ENCODE results near the gene CLIP2.
"Not testable (repeated sequence)": the region's sequence is repeated elsewhere in the genome, so short reads cannot be mapped to it uniquely, and the experiment has no call there.

The CLIP2 gene

DNA sequence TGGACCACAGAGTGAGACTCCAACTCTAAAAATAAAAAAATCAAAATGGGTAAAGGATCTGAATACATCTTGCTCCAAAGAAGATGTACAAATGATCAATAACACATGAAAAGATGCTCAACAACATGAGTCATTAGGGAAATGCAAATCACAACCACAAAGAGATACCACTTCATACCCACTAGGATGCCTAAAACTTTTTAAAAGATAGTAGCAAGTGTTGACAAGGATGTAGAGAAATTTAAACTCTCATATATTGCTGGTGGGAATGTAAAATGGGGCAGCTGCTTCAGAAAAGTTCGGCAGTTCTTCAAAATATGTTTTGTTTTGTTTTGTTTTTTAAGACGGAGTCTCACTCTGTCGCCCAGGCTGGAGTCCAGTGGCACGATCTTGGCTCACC, 118.8 kb downstream of the CLIP2 start:
- no peak for DNase-seq

GRCh38 chr7:74409571-74409970, 120.4 kb downstream of the CLIP2 start:
- no peak for DNase-seq

DNA sequence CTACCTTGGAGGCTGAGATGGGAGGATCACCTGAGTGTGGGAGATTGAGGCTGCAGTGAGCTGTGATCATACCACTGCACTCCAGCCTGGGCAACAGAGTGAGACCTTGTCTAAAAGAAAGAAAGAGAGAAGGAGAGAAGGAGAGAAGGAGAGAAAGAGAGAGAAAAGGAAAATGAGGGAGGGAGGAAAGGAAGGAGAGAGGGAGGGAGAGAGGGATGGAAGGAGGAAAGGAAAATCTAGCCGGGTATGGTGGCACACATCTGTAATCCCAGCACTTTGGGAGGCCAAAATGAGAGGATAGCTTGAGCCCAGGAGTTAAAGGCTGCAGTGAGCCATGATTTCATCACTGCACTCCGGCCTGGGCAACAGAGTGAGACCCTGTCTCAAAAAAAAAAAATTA, 121.6 kb downstream of the CLIP2 start:
- DNase-seq: no peak

GRCh38 chr7:74411571-74411970, 122.4 kb downstream of the CLIP2 start:
- not testable (repeated sequence) for DNase-seq

DNA sequence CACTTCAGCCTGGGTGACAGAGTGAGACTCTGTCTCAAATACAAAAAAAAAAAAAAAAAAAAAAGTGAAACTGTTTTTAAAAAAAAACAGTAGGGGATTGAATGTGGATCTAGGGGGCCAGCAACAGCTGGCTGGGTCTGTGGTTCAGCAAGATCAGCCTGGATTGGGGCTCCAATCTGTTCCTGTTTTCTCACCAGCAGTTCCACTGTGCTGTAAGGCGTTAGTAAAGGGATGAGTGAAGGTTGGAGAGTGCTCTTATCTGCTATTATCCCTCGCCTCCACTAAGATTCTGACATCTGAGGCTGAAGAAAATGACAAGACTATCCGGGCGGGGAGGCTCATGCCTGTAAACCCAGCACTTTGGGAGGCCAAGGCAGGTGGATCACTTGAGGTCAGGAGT, 122.8 kb downstream of the CLIP2 start:
- no peak for DNase-seq

DNA sequence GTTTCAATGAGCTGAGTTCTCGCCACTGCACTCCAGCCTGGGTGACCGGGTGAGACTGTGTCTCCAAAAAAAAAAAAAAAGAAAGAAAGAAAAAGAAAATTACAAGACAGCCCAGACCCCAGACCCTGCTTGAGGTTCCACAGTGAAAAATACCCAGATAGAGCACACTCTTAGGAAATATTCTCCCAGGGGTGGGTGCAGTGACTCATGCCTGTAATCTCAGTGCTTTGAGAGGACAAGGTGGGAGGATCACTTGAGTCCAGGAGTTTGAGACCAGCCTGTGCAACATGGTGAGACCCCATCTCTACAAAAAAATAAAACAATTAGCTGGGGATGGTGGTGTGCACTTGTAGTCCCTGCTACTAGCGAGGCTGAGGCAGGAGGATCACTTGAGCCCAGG, 123.4 kb downstream of the CLIP2 start:
- DNase-seq: no peak

DNA sequence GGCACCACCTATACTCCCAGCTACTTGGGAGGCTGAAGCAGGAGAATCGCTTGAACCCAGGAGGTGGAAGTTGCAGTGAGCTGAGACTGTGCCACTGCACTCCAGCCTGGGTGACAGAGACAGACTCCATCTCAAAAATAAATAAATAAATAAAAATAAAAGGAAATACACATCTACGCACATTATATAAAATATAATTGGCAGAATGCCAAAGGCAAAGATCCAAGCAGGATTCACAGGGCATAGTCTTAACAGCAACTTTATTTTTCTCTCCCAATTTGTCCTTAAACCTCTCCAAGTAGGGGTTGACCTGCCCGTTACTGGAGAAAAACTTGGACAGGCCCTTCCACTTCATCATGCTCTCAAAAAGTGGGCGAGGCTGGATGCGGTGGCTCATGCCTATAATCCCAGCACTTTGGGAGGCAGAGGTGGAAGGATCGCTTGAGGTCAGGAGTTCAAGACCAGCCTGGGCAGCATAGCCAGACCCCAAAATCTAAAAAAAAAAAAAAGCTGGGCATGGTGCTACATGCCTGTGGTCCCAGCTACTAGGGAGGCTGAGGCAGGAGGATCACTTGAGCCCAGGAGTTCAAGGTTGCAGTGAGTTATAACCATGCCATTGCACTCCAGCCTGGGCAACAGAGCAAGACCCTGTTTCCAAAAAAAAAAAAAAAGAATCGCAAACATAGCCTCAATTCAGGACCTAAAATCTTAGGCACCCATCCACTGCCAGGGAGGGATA, 125.6 kb downstream of the CLIP2 start:
- DNase-seq: not testable (repeated sequence)

- peak; percentile 85 for DNase-seq
Observed at GRCh38 chr7:74417419-74417971, 128.3 kb downstream of the CLIP2 start.

DNA sequence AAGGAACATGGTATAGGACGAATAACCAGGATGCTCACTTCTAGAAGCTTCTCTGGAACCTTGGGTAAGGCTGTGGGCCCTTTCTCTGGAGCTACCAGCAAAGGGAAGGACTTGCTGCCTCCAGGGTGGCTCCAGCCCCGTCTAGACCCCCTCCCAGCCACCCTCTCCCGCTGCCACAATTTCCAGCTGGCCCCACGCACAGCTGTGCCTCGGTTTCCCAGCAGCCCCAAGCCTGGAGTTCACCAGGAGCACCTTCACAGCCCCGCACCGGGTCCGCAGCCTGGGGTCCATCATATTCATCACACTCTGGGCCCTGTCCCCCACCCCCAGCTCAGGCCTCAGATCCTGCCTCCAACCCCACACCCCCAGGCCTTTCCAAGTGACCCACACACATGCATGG, 128.9 kb downstream of the CLIP2 start:
- no peak for DNase-seq

DNA sequence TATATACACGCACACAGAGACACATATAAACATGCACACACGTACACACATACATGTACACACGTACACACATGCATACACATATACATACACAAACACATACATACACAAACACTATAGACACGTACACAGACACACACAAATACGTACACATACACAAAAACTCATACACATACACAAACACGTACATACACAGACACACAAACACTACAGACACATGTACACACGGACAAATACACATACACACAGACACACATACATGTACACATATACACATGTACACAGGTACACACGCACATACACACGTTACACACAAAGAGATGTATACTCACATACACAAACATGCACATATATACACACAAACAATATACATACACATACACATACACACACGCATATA, 129.3 kb downstream of the CLIP2 start:
- DNase-seq: no peak

DNA sequence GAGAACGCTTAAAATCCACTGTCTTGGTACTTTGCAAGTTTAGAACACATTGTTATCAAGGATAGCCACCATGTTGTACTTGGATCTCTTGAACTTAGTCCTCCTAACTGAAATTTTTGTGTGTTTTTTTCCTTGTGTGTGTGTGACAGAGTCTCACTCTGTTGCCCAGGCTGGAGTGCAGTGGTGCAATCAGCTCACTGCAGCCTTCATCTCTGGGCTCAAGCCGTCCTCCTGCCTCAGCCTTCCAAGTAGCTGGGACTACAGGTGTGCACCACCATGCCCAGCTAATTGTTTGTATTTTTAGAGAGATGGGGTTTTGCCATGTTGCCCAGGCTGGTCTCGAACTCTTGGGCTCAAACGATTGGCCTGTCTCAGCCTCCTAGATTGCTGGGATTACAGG, 130.0 kb downstream of the CLIP2 start:
- DNase-seq: not testable (repeated sequence)

DNA sequence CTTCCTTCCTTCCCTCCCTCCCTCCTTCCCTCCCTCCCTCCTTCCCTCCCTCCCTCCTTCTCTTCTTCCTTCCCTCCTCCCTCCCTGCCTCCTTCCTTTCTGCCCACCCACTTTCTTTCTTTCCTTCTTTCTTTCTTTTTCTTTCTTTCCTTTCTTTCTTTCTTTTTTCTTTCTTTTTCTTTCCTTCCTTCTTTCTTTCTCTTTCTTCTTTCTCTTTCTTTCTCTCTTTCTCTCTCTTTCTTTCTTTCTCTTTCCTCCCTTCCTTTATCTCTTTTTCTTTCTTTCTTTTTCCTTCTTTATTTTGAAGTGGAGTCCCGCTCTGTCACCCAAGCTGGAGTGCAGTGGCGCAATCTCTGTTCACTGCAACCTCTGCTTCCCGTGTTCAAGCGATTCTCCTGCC, 130.8 kb downstream of the CLIP2 start:
- no peak for DNase-seq

GRCh38 chr7:74424291-74424880, 135.2 kb downstream of the CLIP2 start:
- DNase-seq: no peak

DNA sequence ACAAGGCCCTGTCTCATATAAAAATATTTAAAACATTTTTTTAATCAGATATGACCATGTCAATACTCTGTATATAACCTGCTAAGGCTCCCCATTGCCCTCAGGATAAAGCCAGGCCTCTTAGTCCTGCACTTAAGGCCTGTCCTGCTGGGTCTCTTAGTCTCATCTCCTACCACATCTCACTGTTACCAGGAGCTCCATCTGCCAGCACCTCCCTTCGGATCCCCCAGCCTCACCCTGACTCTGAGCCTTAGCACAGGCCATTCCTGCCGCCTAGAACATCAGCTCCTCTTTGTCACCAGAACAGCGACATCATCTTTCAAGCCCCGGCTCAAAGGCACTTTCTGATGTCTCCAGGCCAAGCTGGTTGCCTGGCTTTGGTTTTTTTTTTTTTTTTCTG, 138.8 kb downstream of the CLIP2 start:
- DNase-seq: no peak

DNA sequence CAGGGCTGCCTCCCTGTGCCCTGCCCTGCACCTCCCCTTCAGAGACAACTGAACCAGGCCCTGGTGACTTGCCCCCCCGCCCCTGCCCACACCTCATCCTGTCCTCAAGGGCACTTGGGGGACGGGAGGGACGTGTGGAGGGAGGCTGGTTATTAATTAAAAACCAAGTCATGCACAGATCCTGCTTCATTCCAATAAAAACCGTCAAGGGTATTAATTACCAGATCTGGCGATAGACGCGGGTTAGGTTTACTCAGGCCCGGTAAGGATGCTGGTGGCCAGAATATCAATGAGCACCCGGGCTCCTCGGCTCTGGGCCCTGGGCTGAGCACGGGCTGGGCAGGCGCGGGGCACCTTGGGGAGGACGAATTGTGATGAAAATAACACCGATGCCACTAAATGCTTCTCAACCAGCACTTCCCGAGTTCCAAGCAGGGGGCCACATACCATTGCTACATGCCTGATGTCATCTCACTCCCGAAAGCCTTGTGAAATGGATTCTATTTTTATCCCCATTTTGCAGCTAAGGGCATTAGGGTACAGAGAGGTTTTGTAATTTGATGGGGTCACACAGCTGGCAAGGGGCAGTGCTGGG, 140.0 kb downstream of the CLIP2 start:
- no peak for DNase-seq

DNA sequence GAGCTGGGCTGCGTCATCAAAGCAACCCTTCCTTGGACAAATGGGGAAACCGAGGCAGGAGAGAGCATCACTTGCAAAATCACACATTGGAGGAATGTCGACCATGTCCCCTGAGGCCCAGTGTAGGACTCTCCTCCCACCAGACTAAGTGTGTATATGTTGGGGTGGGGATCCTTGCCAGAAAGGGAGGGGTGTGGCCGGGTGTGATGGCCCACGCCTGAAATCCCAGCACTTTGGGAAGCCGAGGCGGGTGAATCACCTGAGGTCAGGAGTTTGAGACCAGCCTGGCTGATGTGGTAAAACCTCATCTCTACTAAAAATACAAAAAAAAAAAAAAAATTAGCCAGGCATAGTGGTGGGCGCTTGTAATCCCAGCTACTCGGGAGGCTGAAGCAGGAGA, 141.2 kb downstream of the CLIP2 start:
- DNase-seq: not testable (repeated sequence)

DNA sequence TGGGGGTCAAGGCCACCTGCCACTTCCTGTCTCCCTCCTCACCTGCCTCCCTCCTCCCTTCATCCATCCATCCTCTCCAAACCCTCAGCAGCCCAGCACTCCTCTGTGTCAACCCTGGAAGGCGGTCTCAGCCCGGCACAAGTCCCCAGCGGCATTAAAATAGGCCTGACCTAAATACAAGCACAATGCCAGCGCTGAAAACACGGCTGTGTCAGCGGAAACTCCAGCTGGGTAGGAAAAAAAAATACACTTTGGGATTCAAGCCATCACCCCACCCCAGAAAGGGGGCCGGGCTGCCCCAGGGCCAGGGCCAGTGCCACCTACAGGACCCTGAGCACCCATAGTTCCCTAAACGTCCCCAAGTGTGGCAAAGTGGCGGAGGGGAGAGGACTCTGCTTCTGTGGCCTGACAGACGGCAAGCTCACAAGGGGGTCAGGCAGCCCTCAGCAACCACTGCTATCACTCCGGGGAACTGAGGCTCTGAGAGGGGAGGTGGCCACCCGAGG, 141.8 kb downstream of the CLIP2 start:
- DNase-seq: no peak

- DNase-seq: not testable (repeated sequence)
Observed at GRCh38 chr7:74437291-74437571, 148.0 kb downstream of the CLIP2 start.

GRCh38 chr7:74438327-74438726, 149.1 kb downstream of the CLIP2 start:
- no peak for DNase-seq

GRCh38 chr7:74439541-74439940, 150.3 kb downstream of the CLIP2 start:
- no peak for DNase-seq

DNA sequence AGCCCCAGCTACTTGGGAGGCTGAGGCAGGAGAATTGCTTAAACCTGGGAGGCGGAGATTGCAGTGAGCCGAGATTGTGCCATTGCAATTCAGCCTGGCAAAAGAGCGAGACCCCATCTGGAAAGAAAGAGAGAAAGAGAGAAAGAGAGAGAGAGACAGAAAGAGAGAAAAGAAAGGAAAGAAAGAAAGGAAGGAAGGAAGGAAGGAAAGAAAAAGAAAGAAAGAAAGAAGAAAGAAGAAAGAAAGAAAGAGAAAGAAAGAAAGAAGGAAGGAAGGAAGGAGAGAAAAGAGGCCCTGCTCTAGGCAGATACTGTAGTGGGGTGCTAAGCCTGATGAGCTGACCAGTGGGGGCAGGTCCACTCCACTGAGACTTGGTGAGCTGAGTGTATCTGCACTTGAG, 150.9 kb downstream of the CLIP2 start:
- DNase-seq: not testable (repeated sequence)

DNA sequence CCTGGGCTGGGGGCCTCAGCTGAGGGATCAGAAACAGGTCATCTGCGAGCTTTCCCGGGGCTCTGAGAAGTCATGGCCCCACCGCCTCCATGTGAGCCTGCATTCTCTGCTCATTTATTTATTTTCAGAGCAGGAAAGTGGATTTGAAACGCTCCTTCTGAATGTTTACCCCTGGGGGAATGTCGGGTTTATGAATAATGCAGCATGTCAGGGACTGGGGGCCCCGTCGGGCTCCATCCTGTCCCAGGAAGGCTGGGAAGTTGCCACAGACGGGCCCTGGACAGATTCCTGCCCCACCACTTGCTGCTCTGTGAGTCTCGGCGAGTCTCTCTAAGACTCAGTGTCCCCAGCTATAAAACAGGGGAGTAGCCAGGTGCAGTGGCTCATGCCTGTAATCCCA, 152.6 kb downstream of the CLIP2 start:
- no peak for DNase-seq

DNA sequence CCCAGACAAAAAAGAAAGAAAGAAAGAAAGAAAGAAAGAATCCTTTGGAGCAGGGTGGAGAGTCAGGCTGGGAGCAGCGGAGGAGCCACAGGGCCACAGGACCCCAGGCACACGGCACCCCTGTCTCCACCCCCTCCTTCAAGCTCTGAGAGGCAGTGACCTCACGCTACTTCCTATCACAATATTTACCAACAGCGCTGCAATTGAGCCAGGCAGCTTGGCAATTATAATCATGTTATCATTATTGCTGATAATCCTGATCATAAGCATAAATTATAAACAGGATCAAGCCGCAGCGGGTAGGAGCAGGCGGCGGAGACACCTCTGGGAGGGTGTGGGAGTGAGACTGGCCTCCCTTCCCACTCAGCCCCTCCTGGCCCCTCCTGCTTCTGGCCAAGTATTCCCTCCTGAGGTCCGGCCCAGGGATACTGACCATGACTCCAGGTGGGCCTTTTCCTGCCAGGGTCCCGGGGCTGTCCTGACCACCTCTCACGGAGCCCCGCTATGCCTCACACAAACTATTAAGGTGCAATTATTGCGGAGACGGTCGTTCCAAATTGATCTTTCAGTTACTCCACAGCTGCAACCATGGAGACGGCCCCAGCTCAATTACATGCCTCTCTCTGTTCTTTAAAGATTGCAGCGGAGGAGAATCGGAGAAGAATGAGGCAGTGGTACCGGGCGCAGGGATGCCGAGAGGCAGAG, 154.5 kb downstream of the CLIP2 start:
- no peak for DNase-seq

GRCh38 chr7:74449144-74449543, 159.9 kb downstream of the CLIP2 start:
- no peak for DNase-seq

All from activated CD8-positive, alpha-beta memory T cell treated with anti-CD3 and anti-CD28 coated beads for 24 hours (primary cell).